Measurements from ENCODE around the gene WNK1. TPM values are rescaled to one million over a fixed set of nuclear protein-coding genes. Genes with fewer than 3 reads are reported as not detected.
"Not testable (repeated sequence)": the region's sequence is repeated elsewhere in the genome, so short reads cannot be mapped to it uniquely, and the experiment has no call there.

The WNK1 gene
- total RNA-seq (100 to 1,000 TPM; 147 to 200 (median 169) TPM), polyA plus RNA-seq (10 to 100 TPM; 22.9 to 44.0 TPM), total RNA-seq (343 reads per million, percentile 97 among the genes with 10 or more reads in this experiment)

DNA sequence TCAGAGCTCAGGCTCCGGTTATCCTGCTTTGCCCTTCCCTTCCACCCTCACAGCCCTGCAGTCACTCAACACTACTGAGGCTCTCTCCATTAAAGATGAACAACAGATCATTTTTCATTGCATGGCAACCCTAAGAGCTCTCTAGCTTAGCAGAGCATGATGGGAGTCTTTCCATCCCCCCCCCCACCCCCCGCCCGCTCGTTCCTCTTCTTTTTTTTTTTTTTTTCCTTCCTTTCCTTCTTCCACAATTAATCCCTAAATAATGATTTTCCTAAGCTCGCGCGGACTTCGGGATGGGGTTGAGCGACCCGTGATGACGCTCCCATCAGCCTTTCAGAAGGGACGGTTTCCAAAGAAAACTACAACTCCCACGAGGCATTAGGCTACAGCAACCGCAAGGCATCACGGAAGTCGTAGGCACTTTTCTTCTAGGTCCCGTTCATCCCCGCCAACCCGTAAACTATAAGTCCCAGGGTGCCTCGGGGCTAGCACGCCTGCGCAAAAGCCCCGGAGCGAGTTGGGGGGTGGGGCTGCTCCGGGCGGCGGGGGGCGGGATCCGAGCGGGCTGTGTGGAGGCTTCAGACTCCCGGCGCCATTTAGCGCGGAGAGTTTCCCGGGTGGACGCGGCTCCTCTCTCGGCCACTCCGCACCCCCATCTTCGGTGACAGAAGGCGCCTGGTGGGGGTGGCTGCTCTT lies at the start of gene WNK1:
Gene WNK1 (plus strand): TSS at position 581 of the 696 bp plus-strand sequence. CDS start 987 bp downstream, outside the sequence.
- H3K36me3 ChIP-seq (ENCODE audit: control insufficient read depth in 2 of 3, insufficient read depth in 3 of 3, low read length in 3 of 3), result peaks cover 0 to 11% (median 0%) of the 10 kb centered on the region in 3 experiments
- ATAC-seq (peak; percentile 85), DNase-seq (peak; percentile 94 to 97 (median 96))
- peak within 1 kb of the TSS in 9 of 10 donors; percentile 92 to 98 (median 94) for H3K4me3 Mint-ChIP-seq
- peaks cover 0 to 21% (median 0%) of the 10 kb centered on the region in 5 donors for H3K36me3 Mint-ChIP-seq
- POLR2A ChIA-PET, result interaction anchor here (0.6 to 6.3 kb wide), 36 partner anchors 8 to 363 kb away, joined by 3 to 153 read pairs (median 5); partner anchors contain the start of genes KDM5A and NINJ2
- peak within 1 kb of the TSS; percentile 55 to 95 (median 91) for H3K27ac Mint-ChIP-seq
- no peaks in the 10 kb centered on the region for H3K9me3 Mint-ChIP-seq
- H3K9me3 ChIP-seq (ENCODE audit: control insufficient read depth in 2 of 3, low read length in 3 of 3), result no peaks in the 10 kb centered on the region
- no peaks in the 10 kb centered on the region for H3K27me3 Mint-ChIP-seq
- peak within 1 kb of the TSS; percentile 71 for H3K4me3 ChIP-seq (ENCODE audit: low read length)
- peak within 1 kb of the TSS; percentile 98 for H3K27ac ChIP-seq (ENCODE audit: low read depth, low read length)
- intact Hi-C loops (cut with micrococcal nuclease), result loop anchor here (1.0 to 5.0 kb wide), 24 partner anchors 23 to 842 kb away; partner anchors contain the start of genes CCDC77 (in 2 of the 2), ERC1 (in 2 of the 2), FBXL14 (in 2 of the 2) and KDM5A (in 2 of the 2)
- H3K27me3 ChIP-seq (ENCODE audit: control insufficient read depth in 2 of 2, insufficient read depth in 2 of 2, low read length in 2 of 2), result no peaks in the 10 kb centered on the region
- CTCF ChIA-PET, result interaction anchor here (0.6 to 4.3 kb wide), 25 partner anchors 10 to 311 kb away, joined by 3 to 70 read pairs (median 8); no protein-coding TSS in a partner anchor
- H3K4me1 ChIP-seq (ENCODE audit: control insufficient read depth in 2 of 2, insufficient read depth in 2 of 2, low read length in 2 of 2), result peaks cover 18 to 35% of the 10 kb centered on the region in 2 donors
- peaks cover 19 to 28% (median 23%) of the 10 kb centered on the region in 7 donors for H3K4me1 Mint-ChIP-seq

DNA sequence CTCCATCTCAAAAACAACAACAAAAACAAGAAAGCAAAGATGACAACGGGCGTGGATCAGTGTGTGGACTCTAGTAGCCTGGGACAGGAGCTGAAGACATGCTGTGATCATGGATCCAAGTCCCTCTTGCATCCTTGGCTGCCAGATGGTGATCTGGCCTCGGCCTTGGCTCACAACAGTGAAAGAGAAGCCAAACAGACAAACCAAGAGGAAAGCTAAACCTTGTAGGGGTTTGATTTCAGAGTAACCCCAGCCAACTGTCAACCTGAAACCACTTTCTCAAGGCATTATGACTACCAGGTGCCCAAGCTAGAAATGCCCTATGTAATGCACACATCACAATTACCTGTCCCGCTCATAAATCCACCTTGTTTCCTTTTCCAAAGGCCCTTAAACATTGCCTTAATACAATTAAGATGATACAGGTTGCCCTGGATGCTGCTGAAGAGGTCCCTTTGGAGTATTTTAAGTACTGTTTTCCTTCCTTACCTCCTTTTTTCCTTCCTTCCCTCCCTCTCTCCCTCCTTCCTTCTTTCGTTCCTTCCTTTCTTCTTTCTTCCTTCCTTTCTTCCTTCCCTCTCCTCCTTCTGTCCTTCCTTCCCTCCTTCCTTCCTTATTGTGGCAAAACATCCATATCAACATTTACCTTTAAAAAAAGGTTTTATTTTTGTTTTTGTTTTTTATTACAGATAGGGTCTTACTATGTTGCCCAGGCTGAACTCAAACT lies 47.7 kb upstream of the WNK1 start:
- Mint-ChIP-seq H3K9me3 (peaks cover 0 to 10% (median 2%) of the 10 kb centered on the region in 11 donors), H3K4me1 (peaks cover 4 to 30% (median 20%) of the 10 kb centered on the region in 7 donors), H3K27ac (peak overlapping the region in 2 of 9 donors; percentile 57 to 80), H3K4me3 (no peak overlapping the region), H3K27me3 (no peaks in the 10 kb centered on the region), H3K36me3 (peaks cover 0 to 9% (median 0%) of the 10 kb centered on the region in 5 donors)
- Histone ChIP-seq H3K4me3 (ENCODE audit: low read length) (no peak overlapping the region), H3K27me3 (ENCODE audit: control insufficient read depth in 2 of 2, insufficient read depth in 2 of 2, low read length in 2 of 2) (no peaks in the 10 kb centered on the region), H3K36me3 (ENCODE audit: control insufficient read depth in 2 of 3, insufficient read depth in 3 of 3, low read length in 3 of 3) (no peaks in the 10 kb centered on the region), H3K27ac (ENCODE audit: low read depth, low read length) (no peak overlapping the region), H3K4me1 (ENCODE audit: control insufficient read depth in 2 of 2, insufficient read depth in 2 of 2, low read length in 2 of 2) (no peaks in the 10 kb centered on the region), H3K9me3 (ENCODE audit: control insufficient read depth in 2 of 3, low read length in 3 of 3) (no peaks in the 10 kb centered on the region)
- ChIA-PET CTCF (no interaction called here), POLR2A (interaction anchor here (1.3 kb wide), 1 partner anchor 18 kb away, joined by 5 read pairs; no protein-coding TSS in a partner anchor)
- intact Hi-C loops (cut with micrococcal nuclease), result no loop called here
- ATAC-seq, result no peak
- no peak for DNase-seq

GRCh38 chr12:708084-708483 lies 44.3 kb upstream of the WNK1 start:
- H3K4me3 ChIP-seq (ENCODE audit: low read length); H3K27ac Mint-ChIP-seq; DNase-seq; H3K27me3 ChIP-seq (ENCODE audit: control insufficient read depth in 2 of 2, insufficient read depth in 2 of 2, low read length in 2 of 2); H3K9me3 Mint-ChIP-seq; H3K4me1 ChIP-seq (ENCODE audit: control insufficient read depth in 2 of 2, insufficient read depth in 2 of 2, low read length in 2 of 2); H3K4me3 Mint-ChIP-seq; H3K9me3 ChIP-seq (ENCODE audit: control insufficient read depth in 2 of 3, low read length in 3 of 3); POLR2A ChIA-PET; H3K36me3 ChIP-seq (ENCODE audit: control insufficient read depth in 2 of 3, insufficient read depth in 3 of 3, low read length in 3 of 3); ATAC-seq; H3K36me3 Mint-ChIP-seq; intact Hi-C loops (cut with micrococcal nuclease); H3K27ac ChIP-seq (ENCODE audit: low read depth, low read length); H3K27me3 Mint-ChIP-seq: not testable (repeated sequence)
- CTCF ChIA-PET, result interaction anchor here (0.7 kb wide), 1 partner anchor 17 kb away, joined by 3 read pairs; no protein-coding TSS in a partner anchor
- H3K4me1 Mint-ChIP-seq, result peaks cover 3 to 19% (median 11%) of the 10 kb centered on the region in 7 donors

GRCh38 chr12:709455-710020 lies 42.8 kb upstream of the WNK1 start:
- ChIA-PET CTCF (interaction anchor here (0.5 to 1.1 kb wide), 5 partner anchors 14 to 106 kb away, joined by 3 to 5 read pairs (median 4); no protein-coding TSS in a partner anchor), POLR2A (interaction anchor here (0.6 to 1.2 kb wide), 2 partner anchors 19 to 43 kb away, joined by 3 to 4 read pairs; partner anchors contain the start of gene WNK1)
- Histone ChIP-seq H3K36me3 (ENCODE audit: control insufficient read depth in 2 of 3, insufficient read depth in 3 of 3, low read length in 3 of 3) (no peaks in the 10 kb centered on the region), H3K27ac (ENCODE audit: low read depth, low read length) (no peak overlapping the region), H3K4me3 (ENCODE audit: low read length) (no peak overlapping the region), H3K4me1 (ENCODE audit: control insufficient read depth in 2 of 2, insufficient read depth in 2 of 2, low read length in 2 of 2) (no peaks in the 10 kb centered on the region), H3K9me3 (ENCODE audit: control insufficient read depth in 2 of 3, low read length in 3 of 3) (no peaks in the 10 kb centered on the region), H3K27me3 (ENCODE audit: control insufficient read depth in 2 of 2, insufficient read depth in 2 of 2, low read length in 2 of 2) (no peaks in the 10 kb centered on the region)
- H3K27me3 Mint-ChIP-seq, result no peaks in the 10 kb centered on the region
- H3K27ac Mint-ChIP-seq, result peak overlapping the region in 2 of 9 donors; percentile 16 to 41
- no peak for ATAC-seq
- peaks cover 0 to 7% (median 0%) of the 10 kb centered on the region in 11 donors for H3K9me3 Mint-ChIP-seq
- H3K36me3 Mint-ChIP-seq, result peaks cover 0 to 6% (median 0%) of the 10 kb centered on the region in 5 donors
- H3K4me3 Mint-ChIP-seq, result no peak overlapping the region
- intact Hi-C loops (cut with micrococcal nuclease), result no loop called here
- peaks cover 3 to 21% (median 5%) of the 10 kb centered on the region in 7 donors for H3K4me1 Mint-ChIP-seq
- DNase-seq, result no peak

DNA sequence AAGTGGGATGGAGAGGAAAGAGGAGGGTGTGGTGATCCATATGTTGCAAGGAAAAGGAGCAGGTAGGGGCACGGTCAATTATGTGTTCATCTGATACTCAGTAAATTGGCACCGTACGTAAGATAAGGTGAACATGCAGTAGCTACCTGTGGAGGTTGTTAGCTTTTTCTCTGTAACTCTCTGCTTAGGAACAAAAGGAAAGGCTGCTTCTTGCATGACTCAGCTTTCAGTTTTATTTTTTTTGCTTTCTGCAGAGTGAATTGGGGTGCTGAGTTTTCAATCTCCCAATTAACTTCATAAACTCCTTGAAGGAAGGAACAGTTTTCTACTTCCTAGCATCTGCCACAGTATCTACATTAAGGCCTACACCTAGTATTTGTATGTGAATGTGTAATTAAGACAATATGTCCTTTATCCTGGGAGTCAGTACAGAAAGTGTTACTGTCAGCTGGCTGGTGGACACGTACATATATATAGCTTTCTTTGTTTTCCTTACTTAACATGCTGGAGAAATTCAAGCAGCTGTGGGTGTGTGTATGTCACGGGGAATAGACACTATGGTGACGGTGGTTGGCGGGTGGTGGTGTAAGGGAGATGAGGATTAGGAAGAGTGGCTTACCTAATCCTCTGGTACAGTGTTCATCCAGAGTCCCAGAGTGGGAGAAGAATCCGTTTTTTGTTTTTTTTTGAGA lies 40.1 kb upstream of the WNK1 start:
- CTCF ChIA-PET, result interaction anchor here (0.6 kb wide), 1 partner anchor 48 kb away, joined by 4 read pairs; no protein-coding TSS in a partner anchor
- Mint-ChIP-seq H3K9me3 (peaks cover 0 to 4% (median 0%) of the 10 kb centered on the region in 11 donors), H3K4me3 (no peak overlapping the region), H3K27ac (no peak overlapping the region), H3K4me1 (peaks cover 8 to 26% (median 12%) of the 10 kb centered on the region in 7 donors), H3K36me3 (peaks cover 0 to 3% (median 0%) of the 10 kb centered on the region in 5 donors), H3K27me3 (no peaks in the 10 kb centered on the region)
- ATAC-seq (no peak), DNase-seq (no peak)
- Histone ChIP-seq H3K4me3 (ENCODE audit: low read length) (no peak overlapping the region), H3K36me3 (ENCODE audit: control insufficient read depth in 2 of 3, insufficient read depth in 3 of 3, low read length in 3 of 3) (no peaks in the 10 kb centered on the region), H3K27me3 (ENCODE audit: control insufficient read depth in 2 of 2, insufficient read depth in 2 of 2, low read length in 2 of 2) (no peaks in the 10 kb centered on the region), H3K4me1 (ENCODE audit: control insufficient read depth in 2 of 2, insufficient read depth in 2 of 2, low read length in 2 of 2) (peaks cover 0 to 4% of the 10 kb centered on the region in 2 donors), H3K9me3 (ENCODE audit: control insufficient read depth in 2 of 3, low read length in 3 of 3) (no peaks in the 10 kb centered on the region), H3K27ac (ENCODE audit: low read depth, low read length) (no peak overlapping the region)
- POLR2A ChIA-PET, result interaction anchor here (0.6 to 0.9 kb wide), 2 partner anchors 39 to 132 kb away, joined by 3 read pairs; no protein-coding TSS in a partner anchor
- intact Hi-C loops (cut with micrococcal nuclease), result loop anchor here in 1 of 2 donors (2.0 kb wide), 1 partner anchor 38 kb away; no protein-coding TSS in a partner anchor
